Activated CD8-positive, alpha-beta memory T cell treated with anti-CD3 and anti-CD28 coated beads for 24 hours (primary cell): ENCODE data around the gene SYT1.
"Not testable (repeated sequence)": the region's sequence is repeated elsewhere in the genome, so short reads cannot be mapped to it uniquely, and the experiment has no call there.

Experiments
- DNase-seq: peaks from one replicate; pipeline ENCODE4 v3.0.0-alpha.2; 2020

Gene SYT1

DNA sequence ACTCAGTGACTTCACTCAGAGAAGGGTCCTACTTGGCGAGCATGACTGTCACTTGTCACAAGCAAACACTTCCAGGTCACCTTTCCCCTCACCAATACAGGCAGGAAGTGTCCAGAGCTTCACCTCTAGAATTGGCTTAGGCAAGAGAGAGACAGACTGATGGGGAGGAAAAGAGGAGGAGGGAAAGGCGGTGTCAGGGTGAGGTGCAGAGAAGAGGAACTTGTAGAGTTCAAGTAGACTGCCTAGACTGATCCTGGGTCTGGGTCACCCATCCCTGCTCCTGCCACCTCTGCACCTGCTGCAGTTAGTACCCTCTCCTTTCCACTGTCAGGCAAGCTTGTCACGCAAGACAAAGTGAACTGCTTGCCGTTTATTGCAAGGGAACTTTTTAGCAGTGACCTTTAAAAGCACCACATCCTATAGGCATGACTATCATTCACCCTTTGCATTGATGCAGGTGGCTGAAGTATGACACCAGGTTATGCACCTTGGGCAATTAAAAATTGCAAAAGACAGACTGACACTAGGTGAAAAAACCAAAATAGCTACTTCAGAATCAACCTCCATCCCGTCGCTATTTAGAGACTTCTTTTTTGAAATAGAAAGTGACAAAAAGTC lies 292.4 kb downstream of the SYT1 start:
- no peak for DNase-seq

GRCh38 chr12:79161249-79161934 lies 296.8 kb downstream of the SYT1 start:
- DNase-seq: no peak

GRCh38 chr12:79162147-79162772 lies 297.7 kb downstream of the SYT1 start:
- no peak for DNase-seq

DNA sequence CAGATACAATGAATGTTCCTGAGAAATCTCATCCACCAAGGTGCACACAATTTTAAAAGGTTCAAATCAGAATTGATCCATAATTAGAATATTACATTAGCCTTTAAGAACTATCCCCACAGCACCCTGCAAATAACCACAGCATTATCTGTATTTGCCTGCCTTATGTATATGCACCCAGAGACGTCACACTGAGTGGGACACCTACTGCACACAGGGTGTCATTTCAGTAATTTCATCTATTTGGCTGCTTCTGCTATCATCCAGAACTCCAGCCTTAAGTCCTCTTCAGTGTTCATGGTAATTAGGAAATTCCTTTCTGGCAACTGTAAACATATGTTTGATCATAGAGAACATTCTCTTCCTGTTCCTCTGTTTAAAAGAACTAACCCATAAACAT lies 298.4 kb downstream of the SYT1 start:
- no peak for DNase-seq

DNA sequence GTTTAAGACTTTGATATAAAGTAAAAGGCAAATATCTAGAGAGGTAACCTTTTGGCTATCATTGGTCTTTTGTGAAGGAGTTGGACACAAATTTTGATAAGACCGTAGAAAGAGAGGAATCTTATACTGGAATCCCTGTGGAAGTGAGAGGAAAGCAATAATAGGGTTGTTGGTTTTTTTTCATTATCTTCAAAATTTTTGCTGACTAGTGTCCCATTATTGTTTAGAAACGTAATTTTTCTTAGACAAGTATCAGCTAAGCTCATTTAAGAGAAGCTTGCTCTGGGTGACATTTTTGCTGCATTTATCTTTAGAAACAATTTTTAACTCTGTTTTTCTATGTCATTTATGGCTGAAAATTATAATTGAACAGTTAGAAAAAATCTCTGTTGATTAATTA lies 300.3 kb downstream of the SYT1 start:
- no peak for DNase-seq

DNA sequence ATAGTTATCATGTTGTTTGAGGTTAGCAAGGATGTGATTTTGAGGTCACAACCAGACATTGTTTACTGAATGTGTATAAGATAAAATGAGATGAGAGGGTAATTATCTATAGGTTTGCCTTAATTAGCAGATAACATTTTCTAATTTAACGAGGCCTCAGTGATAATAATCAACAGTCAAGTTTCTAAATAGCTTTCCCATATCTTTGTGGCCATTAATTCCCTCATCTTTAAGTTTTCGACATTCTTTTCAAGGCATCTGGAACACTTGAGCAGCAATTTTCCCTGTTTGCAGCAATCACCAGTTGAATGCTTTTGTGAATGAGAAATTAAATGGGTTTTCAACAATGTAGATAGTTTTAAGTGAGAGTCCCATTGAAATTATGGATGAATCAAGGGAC lies 304.1 kb downstream of the SYT1 start:
- no peak for DNase-seq

DNA sequence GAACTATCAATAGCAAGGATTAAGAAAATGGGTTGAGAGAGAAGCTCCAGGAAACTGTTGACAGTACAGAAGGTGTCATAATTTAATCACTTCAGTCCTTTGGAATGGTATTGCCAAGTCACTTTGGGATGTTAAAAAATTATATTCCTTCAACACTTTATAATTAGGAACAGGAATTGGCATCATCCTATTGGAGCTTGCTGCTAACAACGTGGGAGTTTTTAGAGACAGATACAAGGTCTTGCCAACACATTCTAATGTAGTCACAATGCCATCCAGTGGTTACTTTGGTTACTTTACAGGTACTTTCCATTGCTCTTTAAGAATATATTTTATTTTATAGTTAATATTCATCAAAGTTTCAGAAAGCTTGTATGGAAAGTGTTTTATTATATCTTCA lies 310.1 kb downstream of the SYT1 start:
- DNase-seq: no peak

DNA sequence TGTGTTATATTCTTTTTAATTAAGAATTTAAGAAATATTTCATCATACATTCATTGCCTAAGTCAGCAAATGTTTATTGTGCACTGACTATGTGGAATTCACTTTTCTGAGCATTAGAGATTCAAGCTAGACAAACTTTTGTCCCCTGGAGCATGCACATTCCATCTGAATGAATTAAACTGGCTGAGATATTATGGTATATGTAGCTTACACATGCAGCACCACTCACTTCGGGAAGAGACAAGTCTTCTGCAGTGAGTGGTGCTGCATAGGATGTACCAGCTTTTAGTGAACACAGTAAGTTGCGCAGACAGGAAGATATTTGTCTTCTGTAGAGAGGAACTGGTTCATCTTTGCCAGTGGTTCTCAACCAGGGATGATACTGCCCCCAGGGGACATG lies 318.4 kb downstream of the SYT1 start:
- DNase-seq: no peak

DNA sequence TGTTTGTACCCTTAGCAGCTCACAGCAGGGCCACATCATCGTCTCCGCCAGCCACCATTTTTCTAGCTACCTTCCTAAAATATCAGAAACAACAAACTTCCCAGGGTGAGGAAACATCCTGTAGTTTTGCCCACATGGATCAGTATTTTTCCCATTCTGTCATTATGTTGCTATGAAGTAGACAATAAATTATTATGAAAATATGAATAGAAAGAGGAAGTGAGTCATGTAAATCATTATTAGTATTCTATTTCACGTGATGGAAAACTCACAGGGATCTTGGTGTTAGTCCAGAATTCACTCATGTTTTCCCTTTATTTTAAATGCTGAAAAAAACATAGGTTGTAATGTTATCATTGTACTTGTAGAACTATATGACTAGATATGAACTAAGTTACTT lies 319.4 kb downstream of the SYT1 start:
- DNase-seq: no peak

DNA sequence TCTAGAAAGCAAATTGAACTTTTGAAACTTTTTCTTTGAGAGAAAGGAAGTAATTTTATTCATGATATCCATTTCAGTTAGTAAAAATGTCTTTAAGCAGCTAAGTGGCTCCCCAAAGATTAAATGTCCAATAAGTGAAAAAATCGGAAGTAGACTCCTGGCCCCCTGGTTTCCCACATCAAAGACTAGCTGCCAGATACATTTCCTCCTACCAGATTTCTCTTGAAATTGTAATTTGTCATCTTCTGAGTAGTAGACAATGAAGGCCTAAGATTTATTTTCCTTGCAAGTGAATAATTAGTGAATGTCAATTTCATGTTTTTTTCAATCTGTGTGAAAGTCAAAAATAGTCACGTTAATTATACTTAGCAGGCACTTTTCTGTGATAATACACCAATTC lies 321.9 kb downstream of the SYT1 start:
- DNase-seq: no peak

- DNase-seq: no peak
Observed at GRCh38 chr12:79187032-79187431, 322.5 kb downstream of the SYT1 start.

DNA sequence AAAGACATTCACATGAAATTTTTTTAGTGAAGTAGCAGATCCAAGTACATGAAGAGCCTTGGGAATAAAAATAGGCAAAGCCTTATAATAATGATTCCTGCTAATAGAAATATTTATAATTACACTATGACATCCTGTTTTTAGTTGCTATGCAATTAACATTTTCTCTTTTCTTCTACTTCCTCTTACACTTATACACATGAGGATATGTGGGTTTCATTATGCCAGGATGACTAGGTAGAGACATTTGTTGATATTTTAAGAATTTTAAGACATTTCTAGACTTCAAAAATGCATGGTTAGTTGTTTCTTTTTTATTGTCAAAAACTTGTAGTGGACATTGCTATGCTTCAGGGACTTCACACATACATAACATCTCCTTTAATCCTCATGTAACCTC lies 326.8 kb downstream of the SYT1 start:
- no peak for DNase-seq

DNA sequence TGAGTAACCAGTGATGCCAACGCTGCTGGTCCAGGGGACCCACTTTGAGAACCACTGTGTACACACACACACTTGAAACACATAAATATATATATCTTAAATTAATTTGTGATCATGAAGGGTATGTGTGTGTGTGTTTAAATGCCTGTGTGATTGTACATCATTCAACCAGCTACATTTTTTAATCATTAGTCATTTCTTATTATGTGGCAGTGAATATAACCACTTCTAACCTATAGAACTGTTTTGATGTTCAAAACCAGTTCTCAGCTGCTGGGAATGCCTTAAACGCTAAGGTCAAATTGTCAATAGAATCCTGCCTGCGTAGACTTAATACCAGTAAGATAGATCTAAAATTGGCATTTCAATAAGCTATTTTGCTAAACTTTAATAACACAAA lies 330.0 kb downstream of the SYT1 start:
- DNase-seq: no peak

DNA sequence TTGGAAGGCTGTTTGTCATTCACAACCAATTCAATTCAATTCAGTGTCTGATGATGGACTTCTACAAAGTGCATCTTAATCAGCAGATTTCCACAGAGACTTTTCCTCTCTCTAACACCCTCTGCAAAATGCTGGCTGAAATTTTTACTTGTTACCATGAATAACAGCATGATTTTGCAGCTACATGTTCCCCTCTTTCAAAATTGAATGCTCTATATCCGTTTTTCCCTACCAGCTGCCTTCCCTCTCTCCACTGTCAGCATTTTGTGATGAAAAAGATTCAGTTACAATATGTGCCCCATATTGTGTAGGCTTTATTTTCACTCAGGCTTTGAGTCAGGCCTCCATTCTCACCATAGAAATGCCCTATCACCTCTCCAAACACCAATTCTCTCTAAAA lies 334.6 kb downstream of the SYT1 start:
- no peak for DNase-seq

- no peak for DNase-seq
Observed at GRCh38 chr12:79200176-79200575, 335.6 kb downstream of the SYT1 start.

DNA sequence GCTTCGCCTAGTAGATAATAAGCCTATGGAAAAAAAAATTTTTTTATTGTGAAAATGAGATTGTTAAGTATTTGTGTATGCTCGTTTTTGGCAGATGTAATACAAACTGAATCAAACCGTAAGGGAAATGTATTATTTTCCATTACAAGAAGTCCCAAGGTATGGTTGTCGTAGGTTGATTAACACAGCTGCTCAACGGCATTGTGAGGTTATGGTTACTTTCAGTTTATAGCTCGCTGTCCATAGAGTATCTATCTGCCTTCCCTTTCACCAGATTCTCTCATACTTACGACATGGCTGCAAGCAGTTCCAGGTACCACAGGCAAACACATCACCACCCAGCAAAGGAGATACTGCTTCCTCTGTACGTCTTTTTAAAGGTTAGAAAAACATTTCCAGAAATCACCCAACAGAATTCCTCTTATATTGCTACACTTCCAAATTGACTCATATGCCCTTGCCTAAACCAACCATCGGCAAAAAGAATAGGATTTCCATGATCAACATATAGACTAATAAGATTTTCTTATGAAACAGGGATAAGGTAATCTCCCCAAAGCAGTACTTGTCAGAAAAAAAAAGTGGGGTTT lies 338.6 kb downstream of the SYT1 start:
- no peak for DNase-seq

GRCh38 chr12:79206871-79207270 lies 342.3 kb downstream of the SYT1 start:
- DNase-seq: no peak

DNA sequence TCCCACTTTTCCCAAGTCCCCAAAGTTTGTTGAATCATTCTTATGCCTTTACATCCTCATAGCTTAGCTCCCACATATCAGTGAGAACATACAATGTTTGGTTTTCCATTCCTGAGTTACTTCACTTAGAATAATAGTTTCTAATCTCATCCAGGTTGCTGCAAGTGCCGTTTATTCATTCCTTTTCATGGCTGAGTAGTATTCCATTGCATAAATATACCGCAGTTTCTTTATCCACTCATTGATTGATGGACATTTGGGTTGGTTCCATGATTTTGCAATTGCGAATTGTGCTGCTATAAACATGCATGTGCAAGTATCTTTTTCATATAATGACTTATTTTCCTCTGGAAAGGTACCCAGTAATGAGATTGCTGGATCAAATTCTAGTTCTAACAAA lies 345.8 kb downstream of the SYT1 start:
- DNase-seq: not testable (repeated sequence)

GRCh38 chr12:79217306-79217705 lies 352.7 kb downstream of the SYT1 start:
- no peak for DNase-seq

DNA sequence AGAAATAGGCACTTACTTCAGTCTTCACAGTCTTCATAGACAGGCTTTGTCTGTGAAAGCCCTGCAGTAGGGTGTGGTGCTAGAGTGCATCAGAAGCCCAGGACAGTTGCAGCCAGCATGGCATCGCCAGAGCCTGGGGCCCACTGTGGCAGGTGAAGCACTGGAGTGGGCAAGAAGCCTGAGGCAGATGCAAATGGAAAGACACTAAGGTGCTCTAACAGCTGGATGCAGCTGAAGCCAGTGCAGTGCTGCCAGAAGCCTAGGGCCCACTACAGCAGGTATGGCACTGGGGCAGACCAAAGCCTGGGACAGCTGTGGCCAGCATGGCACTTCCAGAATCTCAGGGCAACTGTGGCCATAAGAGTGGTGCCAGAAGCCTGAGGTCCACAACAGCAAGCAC lies 358.6 kb downstream of the SYT1 start:
- DNase-seq: no peak

- no peak for DNase-seq
Observed at GRCh38 chr12:79223761-79224160, 359.2 kb downstream of the SYT1 start.

DNA sequence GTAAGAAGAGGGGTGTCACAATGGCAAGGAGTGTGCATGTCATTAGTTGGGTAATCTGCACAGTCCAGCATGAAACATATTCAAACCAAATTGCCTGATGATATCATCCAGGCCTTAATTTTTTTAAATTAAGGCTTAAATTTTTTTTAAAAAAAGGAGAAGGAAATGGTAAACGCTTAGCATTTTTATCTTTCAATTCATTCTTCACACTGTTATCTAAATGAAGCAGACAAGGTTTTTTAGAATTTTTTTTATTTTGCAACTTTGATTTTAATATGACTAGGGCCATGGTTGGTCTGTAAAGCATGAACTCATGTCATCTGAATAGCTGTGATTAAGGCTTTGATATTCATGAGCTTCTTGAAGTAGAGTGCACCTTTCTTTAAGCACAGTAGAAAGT lies 362.5 kb downstream of the SYT1 start:
- DNase-seq: no peak

GRCh38 chr12:79227646-79228045 lies 363.1 kb downstream of the SYT1 start:
- no peak for DNase-seq

DNA sequence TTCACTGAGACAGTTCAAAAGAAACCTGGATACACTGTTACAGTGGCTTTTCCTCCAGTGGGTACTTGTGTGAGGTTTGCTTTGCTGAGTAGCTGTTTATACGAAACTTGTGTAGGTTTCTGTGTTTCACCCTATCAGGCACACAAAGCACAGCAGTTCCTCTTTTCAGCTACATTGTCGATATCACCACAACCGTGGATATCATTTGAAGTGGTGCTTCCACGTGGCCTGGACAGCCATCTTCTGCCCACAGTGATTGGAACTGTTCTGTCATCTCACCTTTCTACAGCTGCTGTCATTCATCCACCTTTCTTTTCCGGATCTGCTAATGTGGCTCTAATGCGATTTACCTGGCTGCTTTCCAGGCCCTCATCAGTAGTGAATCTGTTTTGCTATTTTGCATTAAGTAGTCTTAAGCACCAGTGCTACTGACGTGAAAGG lies 368.8 kb downstream of the SYT1 start:
- no peak for DNase-seq
